GM19397 (cell line): ENCODE measurements around the gene KIF5C.

ENCODE experiments used
- ATAC-seq: cut with Tn5 transposase; IDR thresholded peaks from one replicate; pipeline ENCODE4 v1.9.1; 2021; ENCODE audit warnings: mild to moderate bottlenecking, moderate library complexity; ENCODE audit not compliant: unreplicated experiment

Gene KIF5C

DNA sequence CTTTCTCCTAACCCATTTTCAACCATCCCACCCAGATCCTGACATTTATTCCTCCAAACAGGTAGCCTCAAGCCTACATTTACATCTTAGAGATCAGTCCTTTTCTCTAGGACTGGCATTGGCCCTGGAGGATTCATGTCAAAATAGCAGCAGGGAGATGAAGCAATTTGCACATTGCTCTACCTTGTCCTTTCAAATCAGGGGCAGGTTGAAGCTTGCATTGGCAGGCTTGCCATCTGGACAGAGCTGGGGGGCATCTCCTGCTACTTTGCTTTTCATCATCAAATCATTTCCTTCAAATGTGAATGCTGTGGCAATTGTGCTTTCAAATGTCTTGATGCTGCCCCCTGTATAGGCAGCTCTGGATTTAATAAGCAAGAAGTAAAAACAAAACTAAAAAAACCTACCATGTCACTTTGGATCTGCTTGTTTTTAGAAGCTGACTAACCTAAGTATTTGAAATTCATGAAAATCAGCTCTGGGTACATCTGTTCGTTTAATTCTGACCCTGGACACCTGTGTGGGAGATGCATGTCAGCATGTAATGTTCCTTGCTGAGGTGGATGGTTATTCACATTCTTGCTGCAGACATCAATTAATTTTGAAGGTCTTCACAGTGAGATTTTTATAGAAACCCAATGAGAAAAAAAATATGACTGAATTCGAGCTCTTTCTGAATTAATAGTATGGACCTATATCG is 47.9 kb downstream of the KIF5C start:
- no peak for ATAC-seq

- ATAC-seq: no peak
Observed at GRCh38 chr2:148924514-148925178, 49.6 kb downstream of the KIF5C start.

DNA sequence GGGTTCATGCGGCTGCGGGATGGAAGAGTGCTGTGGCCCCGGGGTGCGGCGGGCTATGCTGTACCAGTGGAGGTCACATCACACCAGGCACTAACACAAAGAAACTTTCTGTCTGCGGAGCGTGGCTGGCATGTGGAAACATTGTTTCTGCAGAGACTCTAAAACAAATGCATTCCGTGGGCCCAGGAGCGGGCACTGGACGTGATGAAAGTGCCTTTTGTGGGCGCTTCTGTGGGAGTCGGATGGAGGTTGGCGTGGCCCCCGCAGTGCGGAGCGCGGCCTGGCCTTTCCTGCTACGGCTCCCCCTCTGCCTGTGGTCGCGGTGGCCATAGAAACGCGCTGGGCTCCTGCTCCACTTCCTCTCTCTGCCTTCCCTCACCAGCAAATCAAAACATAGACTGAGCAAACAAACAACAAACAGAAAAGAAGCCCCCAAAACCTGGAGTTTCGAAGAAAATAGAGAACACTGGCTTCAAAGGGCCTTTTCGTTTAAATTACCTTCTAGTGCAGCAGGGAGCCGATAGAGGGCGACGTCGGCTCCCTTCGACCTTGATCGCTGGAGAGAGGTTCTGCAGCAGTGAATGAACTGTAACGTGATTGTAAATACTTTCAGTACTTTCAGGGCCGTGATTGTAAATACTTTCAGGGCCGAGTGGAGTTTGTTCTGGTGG is 51.4 kb downstream of the KIF5C start:
- peak; percentile 68 for ATAC-seq

GRCh38 chr2:148926981-148927401 is 52.0 kb downstream of the KIF5C start:
- ATAC-seq: peak; percentile 46

GRCh38 chr2:148928395-148928794 is 53.4 kb downstream of the KIF5C start:
- no peak for ATAC-seq

DNA sequence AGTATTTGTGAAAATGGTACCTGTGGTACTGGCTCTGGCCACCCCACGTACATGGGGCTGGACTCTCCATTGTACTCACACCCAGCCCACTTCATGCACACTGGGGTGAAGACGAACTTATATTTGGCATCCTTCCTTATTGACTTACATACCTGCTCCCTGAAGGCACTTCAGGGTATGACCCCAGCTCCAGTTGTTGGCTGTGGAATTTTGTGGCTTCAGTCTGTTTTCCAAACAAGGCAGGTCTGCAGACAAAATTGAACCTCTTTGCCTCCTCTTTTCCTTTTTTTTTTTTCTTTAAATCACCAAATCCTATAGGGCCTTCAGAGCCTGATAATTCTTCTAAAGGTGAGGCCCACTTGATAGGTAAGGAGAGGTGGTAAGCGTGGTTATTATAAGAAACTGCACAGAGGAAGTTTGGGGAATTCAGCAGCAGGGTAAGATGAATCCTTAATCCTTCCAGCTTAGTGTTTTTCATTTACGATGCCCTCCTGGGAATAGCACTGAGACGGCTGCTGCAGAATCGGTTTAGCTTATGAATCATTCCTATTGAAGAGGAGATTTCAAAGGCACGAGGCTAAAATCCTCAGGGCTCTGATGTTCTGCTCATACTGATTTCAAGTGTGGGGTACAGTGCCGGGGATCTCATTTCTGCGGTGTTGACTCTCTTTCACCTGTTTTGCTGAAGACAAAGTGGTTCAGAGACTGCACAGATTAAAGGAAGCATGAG is 55.2 kb downstream of the KIF5C start:
- no peak for ATAC-seq

DNA sequence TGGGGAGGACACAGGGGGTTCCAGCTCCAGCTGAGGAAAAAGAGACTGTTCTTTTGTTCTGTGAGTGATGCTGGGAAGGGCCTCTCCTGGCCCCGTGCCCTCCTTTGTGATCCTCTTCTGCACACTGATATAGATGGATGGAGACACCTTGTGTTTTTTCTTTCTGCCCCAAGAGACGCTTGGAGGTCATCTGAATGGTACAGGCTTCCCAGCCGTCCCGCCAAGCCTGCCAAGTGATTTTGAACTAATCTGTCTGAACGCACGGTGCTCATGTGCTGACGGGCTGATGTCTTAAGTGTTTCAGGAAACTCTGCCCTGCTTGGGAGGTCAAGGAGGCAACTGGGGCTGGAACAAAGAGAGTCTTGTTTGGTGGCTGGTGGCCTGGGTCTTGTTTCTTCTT is 57.5 kb downstream of the KIF5C start:
- no peak for ATAC-seq

- no peak for ATAC-seq
Observed at GRCh38 chr2:148933456-148933855, 58.4 kb downstream of the KIF5C start.

DNA sequence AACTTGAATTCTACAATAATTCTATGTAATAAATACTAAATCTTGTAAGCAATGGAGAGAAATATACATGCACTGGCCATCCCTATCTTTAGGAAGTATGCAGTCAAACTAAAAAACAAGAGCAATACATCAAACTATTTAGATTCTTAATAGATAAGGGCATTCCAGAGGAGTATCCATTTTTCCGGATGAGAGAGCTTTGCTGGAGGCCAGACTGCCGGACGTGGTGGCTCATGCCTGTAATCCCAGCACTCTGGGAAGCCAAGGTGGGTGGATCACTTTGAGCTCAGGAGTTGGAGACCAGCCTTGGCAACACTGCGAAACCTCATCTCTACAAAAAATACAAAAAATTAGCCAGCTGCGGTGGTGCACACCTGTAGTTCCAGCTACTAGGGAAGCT is 60.8 kb downstream of the KIF5C start:
- no peak for ATAC-seq

GRCh38 chr2:148936857-148937450 is 61.9 kb downstream of the KIF5C start:
- no peak for ATAC-seq

- no peak for ATAC-seq
Observed at GRCh38 chr2:148939271-148939670, 64.2 kb downstream of the KIF5C start.

- no peak for ATAC-seq
Observed at GRCh38 chr2:148943097-148943496, 68.1 kb downstream of the KIF5C start.

GRCh38 chr2:148944536-148944935 is 69.5 kb downstream of the KIF5C start:
- ATAC-seq: no peak

DNA sequence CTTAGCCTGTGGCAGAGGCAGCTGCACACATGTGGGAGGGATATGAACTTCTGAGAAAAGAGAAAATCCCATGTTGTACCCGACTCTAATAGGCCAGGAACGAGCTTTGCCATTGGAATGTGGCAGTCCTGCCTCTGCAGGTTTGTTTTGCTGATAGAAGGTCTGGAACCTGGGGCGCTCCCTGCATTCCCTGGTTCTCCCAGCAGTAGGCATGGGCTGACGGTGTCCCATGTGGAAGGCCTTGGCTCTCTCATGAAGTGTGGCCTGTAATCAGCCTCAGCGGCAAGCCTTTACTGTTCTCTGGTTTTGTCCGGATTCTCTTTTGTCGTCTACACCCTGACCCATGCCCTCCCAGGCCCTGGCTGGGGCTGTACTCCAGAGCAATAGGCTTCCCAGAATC is 72.3 kb downstream of the KIF5C start:
- no peak for ATAC-seq

DNA sequence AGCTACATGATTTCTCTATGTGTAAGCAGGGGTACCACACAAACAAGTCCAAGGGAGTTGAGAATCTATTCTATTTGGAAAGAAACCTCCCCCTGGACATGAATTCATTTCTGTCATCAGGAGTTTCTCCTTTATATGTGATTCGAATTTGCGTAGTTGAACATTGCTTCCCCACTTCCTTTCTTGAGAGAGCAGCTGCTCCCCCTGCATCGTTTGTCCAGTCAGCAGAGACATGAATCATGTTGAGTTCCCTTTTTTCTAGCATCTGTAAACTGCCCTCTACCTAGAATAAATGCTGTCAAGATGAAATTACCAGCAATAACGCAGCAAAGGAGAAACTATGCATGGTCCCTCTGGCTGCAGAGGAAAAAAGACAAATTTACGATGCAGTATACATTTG is 73.8 kb downstream of the KIF5C start:
- no peak for ATAC-seq

GRCh38 chr2:148949348-148949747 is 74.3 kb downstream of the KIF5C start:
- ATAC-seq: no peak

DNA sequence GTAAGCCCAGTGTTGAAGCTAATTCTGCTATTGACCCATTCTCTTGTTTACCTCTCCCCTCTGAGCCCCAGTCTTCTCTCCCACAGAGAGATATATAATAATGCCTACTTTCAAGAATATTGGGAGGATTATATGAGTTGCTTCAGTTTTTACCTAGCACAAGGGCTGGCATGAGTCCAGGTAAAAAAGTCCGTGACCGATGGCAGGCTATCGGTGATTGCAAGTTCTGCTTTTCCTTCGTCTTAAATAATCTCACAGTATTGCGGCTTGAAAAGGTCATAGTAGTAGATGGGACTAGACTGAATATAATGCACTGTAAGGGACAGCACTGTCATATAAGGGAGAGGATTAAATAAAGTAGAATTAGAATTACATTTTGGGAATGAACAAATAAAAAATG is 77.6 kb downstream of the KIF5C start:
- no peak for ATAC-seq

GRCh38 chr2:148953426-148953825 is 78.4 kb downstream of the KIF5C start:
- ATAC-seq: no peak

- no peak for ATAC-seq
Observed at GRCh38 chr2:148954536-148954935, 79.5 kb downstream of the KIF5C start.

- ATAC-seq: no peak
Observed at GRCh38 chr2:148955798-148956197, 80.8 kb downstream of the KIF5C start.

DNA sequence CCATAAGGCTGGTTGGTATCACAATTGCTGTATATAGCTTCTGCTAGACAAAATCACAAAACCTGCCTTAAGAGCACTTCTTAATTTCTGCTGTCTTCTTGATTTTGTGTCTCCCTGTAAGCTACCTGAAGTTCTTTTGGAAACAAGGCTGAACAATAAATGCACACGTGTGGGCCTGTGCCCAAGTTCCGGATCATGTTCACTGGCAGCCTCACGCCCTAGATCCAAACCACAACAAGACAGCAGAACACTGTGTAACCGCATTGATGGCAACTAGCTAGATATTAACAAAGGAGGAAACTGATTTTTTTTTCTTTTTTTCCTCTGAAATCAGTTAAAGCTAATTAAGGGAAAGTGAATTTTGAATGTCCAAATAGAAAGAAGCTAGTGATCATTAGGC is 82.0 kb downstream of the KIF5C start:
- no peak for ATAC-seq
